ENCODE measurements around the gene BAIAP2L1. TPM values are rescaled to one million over a fixed set of nuclear protein-coding genes. Genes with fewer than 3 reads are reported as not detected.

The BAIAP2L1 gene
- total RNA-seq, 1 donor from 2014 or later: 20.6 TPM

GRCh38 chr7:98329791-98330373 is 71.0 kb downstream of the BAIAP2L1 start:
- Mint-ChIP-seq H3K27me3 (ENCODE audit: unreplicated experiment) (no peaks in the 10 kb centered on the region), H3K9me3 (ENCODE audit: unreplicated experiment) (no peaks in the 10 kb centered on the region), H3K4me3 (ENCODE audit: unreplicated experiment) (no peak overlapping the region), H3K27ac (ENCODE audit: unreplicated experiment) (peak overlapping the region; percentile 33), H3K4me1 (ENCODE audit: unreplicated experiment) (peaks cover 12% of the 10 kb centered on the region), H3K36me3 (ENCODE audit: low read depth, unreplicated experiment) (peaks cover 17% of the 10 kb centered on the region)
- no peak for DNase-seq (ENCODE audit: low spot score)
- TF ChIP-seq, protein P1, sequence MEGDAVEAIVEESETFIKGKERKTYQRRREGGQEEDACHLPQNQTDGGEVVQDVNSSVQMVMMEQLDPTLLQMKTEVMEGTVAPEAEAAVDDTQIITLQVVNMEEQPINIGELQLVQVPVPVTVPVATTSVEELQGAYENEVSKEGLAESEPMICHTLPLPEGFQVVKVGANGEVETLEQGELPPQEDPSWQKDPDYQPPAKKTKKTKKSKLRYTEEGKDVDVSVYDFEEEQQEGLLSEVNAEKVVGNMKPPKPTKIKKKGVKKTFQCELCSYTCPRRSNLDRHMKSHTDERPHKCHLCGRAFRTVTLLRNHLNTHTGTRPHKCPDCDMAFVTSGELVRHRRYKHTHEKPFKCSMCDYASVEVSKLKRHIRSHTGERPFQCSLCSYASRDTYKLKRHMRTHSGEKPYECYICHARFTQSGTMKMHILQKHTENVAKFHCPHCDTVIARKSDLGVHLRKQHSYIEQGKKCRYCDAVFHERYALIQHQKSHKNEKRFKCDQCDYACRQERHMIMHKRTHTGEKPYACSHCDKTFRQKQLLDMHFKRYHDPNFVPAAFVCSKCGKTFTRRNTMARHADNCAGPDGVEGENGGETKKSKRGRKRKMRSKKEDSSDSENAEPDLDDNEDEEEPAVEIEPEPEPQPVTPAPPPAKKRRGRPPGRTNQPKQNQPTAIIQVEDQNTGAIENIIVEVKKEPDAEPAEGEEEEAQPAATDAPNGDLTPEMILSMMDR (IDR thresholded peaks at IDR 0.05; ENCODE audit: unreplicated experiment): no peak

- Mint-ChIP-seq H3K27me3 (ENCODE audit: unreplicated experiment) (no peaks in the 10 kb centered on the region), H3K27ac (ENCODE audit: unreplicated experiment) (peak overlapping the region; percentile 36), H3K4me1 (ENCODE audit: unreplicated experiment) (peaks cover 12% of the 10 kb centered on the region), H3K4me3 (ENCODE audit: unreplicated experiment) (peak overlapping the region; percentile 5), H3K36me3 (ENCODE audit: low read depth, unreplicated experiment) (peaks cover 17% of the 10 kb centered on the region), H3K9me3 (ENCODE audit: unreplicated experiment) (no peaks in the 10 kb centered on the region)
- DNase-seq (ENCODE audit: low spot score): no peak
- TF ChIP-seq, protein P1 (IDR thresholded peaks at IDR 0.05; ENCODE audit: unreplicated experiment): no peak
These were observed 71.6 kb downstream of the BAIAP2L1 start for GRCh38 chr7:98329100-98329790.

GRCh38 chr7:98324782-98325181 is 76.1 kb downstream of the BAIAP2L1 start:
- Mint-ChIP-seq H3K4me1 (ENCODE audit: unreplicated experiment) (peaks cover 14% of the 10 kb centered on the region), H3K27me3 (ENCODE audit: unreplicated experiment) (no peaks in the 10 kb centered on the region), H3K9me3 (ENCODE audit: unreplicated experiment) (no peaks in the 10 kb centered on the region), H3K36me3 (ENCODE audit: low read depth, unreplicated experiment) (peaks cover 11% of the 10 kb centered on the region), H3K27ac (ENCODE audit: unreplicated experiment) (no peak overlapping the region), H3K4me3 (ENCODE audit: unreplicated experiment) (no peak overlapping the region)
- no peak for DNase-seq (ENCODE audit: low spot score)
- TF ChIP-seq, protein P1 (IDR thresholded peaks at IDR 0.05; ENCODE audit: unreplicated experiment): no peak

DNA sequence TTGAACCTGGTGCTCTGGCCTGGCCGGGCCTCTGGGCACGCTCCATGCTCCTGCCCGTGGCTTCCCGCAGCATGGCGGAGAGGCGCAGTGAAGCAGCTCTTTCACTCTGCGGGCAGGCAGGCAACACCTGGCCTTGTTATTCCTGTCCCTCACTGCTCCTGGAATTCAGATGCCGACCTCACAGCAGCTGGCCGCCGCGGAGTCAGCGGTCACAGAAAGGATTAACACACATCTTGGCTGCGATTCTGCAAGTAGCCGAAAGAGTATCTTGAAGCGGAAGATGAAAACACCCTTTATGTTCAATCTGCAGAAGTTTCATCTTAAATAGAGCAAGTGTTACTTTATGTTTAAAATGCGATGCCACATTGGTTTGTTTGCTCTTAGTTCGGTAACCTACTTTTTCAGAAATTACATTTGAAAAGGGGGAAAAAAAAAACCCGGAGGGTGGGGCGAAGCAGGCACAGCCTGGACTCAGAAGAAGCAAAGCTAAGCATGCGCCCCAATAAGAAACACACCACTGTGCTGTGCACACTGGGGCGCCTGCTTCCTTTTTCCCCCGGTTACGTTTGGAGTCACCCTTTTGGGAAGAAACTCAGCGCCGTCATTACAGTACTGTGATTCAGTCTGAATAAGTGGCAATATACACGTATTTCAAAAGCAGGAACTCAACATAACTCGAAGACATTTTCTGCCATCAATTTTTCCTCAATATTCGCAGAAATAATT is 77.1 kb downstream of the BAIAP2L1 start:
- Mint-ChIP-seq H3K27ac (ENCODE audit: unreplicated experiment) (no peak overlapping the region), H3K27me3 (ENCODE audit: unreplicated experiment) (peaks cover 3% of the 10 kb centered on the region), H3K36me3 (ENCODE audit: low read depth, unreplicated experiment) (peaks cover 11% of the 10 kb centered on the region), H3K4me3 (ENCODE audit: unreplicated experiment) (no peak overlapping the region), H3K4me1 (ENCODE audit: unreplicated experiment) (peaks cover 9% of the 10 kb centered on the region), H3K9me3 (ENCODE audit: unreplicated experiment) (no peaks in the 10 kb centered on the region)
- DNase-seq (ENCODE audit: low spot score): no peak
- TF ChIP-seq, protein P1 (IDR thresholded peaks at IDR 0.05; ENCODE audit: unreplicated experiment): no peak
